GM12878 (cell line): ENCODE measurements around the gene FRMD8. TPM values are rescaled to one million over a fixed set of nuclear protein-coding genes. Genes with fewer than 3 reads are reported as not detected.

Source experiments
- ATF7 ChIP-seq: fragments of 450-650 bp; IDR thresholded peaks from 2 replicates; pipeline ENCODE4 v1.6.1; 2016; ENCODE audit warnings: low read depth, mild to moderate bottlenecking
- BCL11A ChIP-seq: IDR thresholded peaks from 2 replicates; pipeline ENCODE4 v1.6.1; 2011; ENCODE audit warnings: low read depth, low read length
- CBFB ChIP-seq: IDR thresholded peaks from 2 replicates; pipeline ENCODE4 v1.6.1; 2016; ENCODE audit warnings: antibody characterized with exemption, low read depth
- CBX3 ChIP-seq: fragments of 200-600 bp; sonication (generic); IDR thresholded peaks from 2 replicates; pipeline ENCODE4 v1.6.1; 2016; ENCODE audit warnings: low read depth, borderline replicate concordance
- CBX5 ChIP-seq: sonication (generic); IDR thresholded peaks from 2 replicates; pipeline ENCODE4 v1.6.1; 2016; ENCODE audit warnings: low read depth, moderate library complexity, mild to moderate bottlenecking, inconsistent platforms
- CHD1 ChIP-seq: IDR thresholded peaks from 2 replicates; pipeline ENCODE4 v1.6.1; 2012; ENCODE audit warnings: low read depth, low read length, improper control_type of control experiment
- CREM ChIP-seq: IDR thresholded peaks from 2 replicates; pipeline ENCODE4 v1.6.1; 2014; ENCODE audit warnings: antibody characterized with exemption, low read depth
- EGR1 ChIP-seq, 2 experiments: IDR thresholded peaks; 1 replicate in 1 of 2; 2 replicates in 1 of 2; pipeline ENCODE4 v1.6.1; 2011 to 2012; ENCODE audit warnings: low read depth in 2 of 2, low read length in 2 of 2, borderline replicate concordance in 1 of 2, mild to moderate bottlenecking in 1 of 2, moderate library complexity in 1 of 2
- EZH2 ChIP-seq: IDR thresholded peaks from 2 replicates; pipeline ENCODE4 v1.6.1; 2012; ENCODE audit warnings: low read depth, mild to moderate bottlenecking, control low read depth, inconsistent platforms, low read length, borderline replicate concordance; ENCODE audit not compliant: control insufficient read depth
- IKZF1 ChIP-seq: fragments of 450-650 bp; conservative IDR thresholded peaks from 2 replicates; pipeline ENCODE4 v1.6.1; 2017; ENCODE audit warnings: antibody characterized with exemption, mild to moderate bottlenecking
- IRF4 ChIP-seq: IDR thresholded peaks from 2 replicates; pipeline ENCODE4 v1.6.1; 2011; ENCODE audit warnings: low read depth, low read length
- NFXL1 ChIP-seq: fragments of 450-650 bp; IDR thresholded peaks from 2 replicates; pipeline ENCODE4 v1.6.1; 2017; ENCODE audit warnings: antibody characterized with exemption, mild to moderate bottlenecking, borderline replicate concordance
- POU2F2 ChIP-seq: IDR thresholded peaks from 3 replicates; pipeline ENCODE4 v1.6.1; 2011; ENCODE audit warnings: low read depth, mild to moderate bottlenecking, low read length, borderline replicate concordance
- RUNX3 ChIP-seq: IDR thresholded peaks from 2 replicates; pipeline ENCODE4 v1.6.1; 2012; ENCODE audit warnings: low read length, inconsistent platforms
- SMAD5 ChIP-seq: IDR thresholded peaks from 2 replicates; pipeline ENCODE4 v1.6.1; 2016; ENCODE audit warnings: antibody characterized with exemption, low read depth
- SP1 ChIP-seq: IDR thresholded peaks from one replicate; pipeline ENCODE4 v1.6.1; 2011; ENCODE audit warnings: low read depth, low read length
- STAT3 ChIP-seq: IDR thresholded peaks from 2 replicates; pipeline ENCODE4 v1.6.1; 2011; ENCODE audit warnings: low read depth, low read length, improper control_type of control experiment
- TARDBP ChIP-seq: IDR thresholded peaks from 2 replicates; pipeline ENCODE4 v1.6.1; 2016; ENCODE audit warnings: borderline replicate concordance
- TCF3 ChIP-seq: IDR thresholded peaks from 2 replicates; pipeline ENCODE4 v1.6.1; 2012; ENCODE audit warnings: low read depth, mild to moderate bottlenecking, low read length, borderline replicate concordance; ENCODE audit not compliant: insufficient read depth
- ZZZ3 ChIP-seq: IDR thresholded peaks from 2 replicates; pipeline ENCODE4 v1.6.1; 2011; ENCODE audit warnings: low read depth; ENCODE audit not compliant: control insufficient read depth, insufficient read length
- polyA plus RNA-seq, 11 experiments: library from polyadenylated mRNA; depleted of rRNA in 4 of 11; unstranded in 6 of 11; stranded (reverse) in 5 of 11; fragments of >200 nt; fragmentation: Nextera tagmentation in 4 of 11; fragmentation: Illumina TruSeq in 1 of 11; extraction: Ambion mirVana in 4 of 11; extraction: Trizol in 1 of 11; gene quantifications; 1 replicate in 1 of 11; 2 replicates in 10 of 11; pipeline versions ENCODE4 v1.2.1 to v1.2.3, GENCODE V29; 2011 to 2016; ENCODE audit warnings: inconsistent platforms in 2 of 11, missing spikeins in 2 of 11, low read depth in 1 of 11
- total RNA-seq, 4 experiments: library from RNA; depleted of rRNA in 3 of 4; stranded (reverse); fragments of >200 nt in 3 of 4; fragmentation: Illumina TruSeq in 1 of 4; extraction: Trizol in 1 of 4; gene quantifications; 2 replicates each; pipeline versions ENCODE4 v1.2.1 to v1.2.3, GENCODE V29; 2013 to 2021
- TF ChIP-seq, protein P1 (sequence below): IDR thresholded peaks from 2 replicates; pipeline ENCODE4 v1.6.1; 2011; ENCODE audit warnings: low read depth, mild to moderate bottlenecking, low read length, moderate library complexity, borderline replicate concordance; ENCODE audit errors: extremely low read depth
- TF ChIP-seq, protein P2 (sequence below): fragments of 450-650 bp; formaldehyde crosslinking; IDR thresholded peaks from 2 replicates; pipeline ENCODE4 v1.4.0; 2022; ENCODE audit warnings: mild to moderate bottlenecking, moderate library complexity
- TF ChIP-seq, protein P3 (sequence below): fragments of 450-650 bp; IDR thresholded peaks from 2 replicates; pipeline ENCODE4 v1.6.1; 2017; ENCODE audit warnings: borderline replicate concordance
- TF ChIP-seq, protein P4 (sequence below): fragments of 450-650 bp; IDR thresholded peaks from 2 replicates; pipeline ENCODE4 v1.6.1; 2017; ENCODE audit warnings: mild to moderate bottlenecking, moderate library complexity

The FRMD8 gene
- total and polyA plus RNA-seq, 10 of the 15 experiments (the other 5 are each of a cell fraction or from before 2014, with no cell fraction given), result 8.3 to 69.4 (median 28.0) TPM

DNA sequence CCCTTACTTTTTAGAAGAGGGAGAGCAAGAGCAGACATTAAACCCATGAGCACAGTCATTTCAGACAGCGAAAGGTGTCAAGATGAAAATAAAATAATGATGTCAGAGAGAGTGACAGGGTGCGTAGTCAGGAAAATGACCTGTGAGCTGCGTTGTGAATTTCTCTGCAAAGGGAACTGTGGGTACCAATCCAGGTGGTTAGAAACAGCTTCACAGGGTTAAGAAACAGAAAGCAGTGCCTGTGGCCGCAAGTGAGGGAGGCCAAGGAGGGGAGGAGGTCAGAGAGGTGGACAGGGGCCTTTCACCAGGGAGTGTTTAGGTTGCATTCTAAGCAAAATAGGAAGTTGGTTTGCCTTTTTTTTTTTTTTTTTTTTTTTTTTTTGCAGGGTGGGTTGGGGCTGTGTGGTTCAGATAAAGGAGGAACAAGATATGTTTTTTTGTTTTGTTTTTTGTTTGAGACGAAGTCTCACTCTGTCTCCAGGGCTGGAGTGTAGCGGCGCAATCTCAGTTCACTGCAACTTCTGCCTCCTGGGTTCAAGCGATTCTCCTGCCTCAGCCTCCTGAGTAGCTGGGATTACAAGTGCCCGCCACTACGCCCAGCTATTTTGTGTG lies 24.0 kb upstream of the FRMD8 start (continued):
- peak; percentile 95 for TF ChIP-seq ATF7
- TF ChIP-seq CBX3, result no peak
- TF ChIP-seq NFXL1, result no peak
- no peak for TF ChIP-seq TCF3
- peak; percentile 27; the same call in 1 of the 3 replicates for TF ChIP-seq POU2F2
- TF ChIP-seq, protein P1, sequence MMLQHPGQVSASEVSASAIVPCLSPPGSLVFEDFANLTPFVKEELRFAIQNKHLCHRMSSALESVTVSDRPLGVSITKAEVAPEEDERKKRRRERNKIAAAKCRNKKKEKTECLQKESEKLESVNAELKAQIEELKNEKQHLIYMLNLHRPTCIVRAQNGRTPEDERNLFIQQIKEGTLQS, result no peak
- TF ChIP-seq CBX5, result no peak
- TF ChIP-seq CHD1, result no peak
- TF ChIP-seq, protein P2, sequence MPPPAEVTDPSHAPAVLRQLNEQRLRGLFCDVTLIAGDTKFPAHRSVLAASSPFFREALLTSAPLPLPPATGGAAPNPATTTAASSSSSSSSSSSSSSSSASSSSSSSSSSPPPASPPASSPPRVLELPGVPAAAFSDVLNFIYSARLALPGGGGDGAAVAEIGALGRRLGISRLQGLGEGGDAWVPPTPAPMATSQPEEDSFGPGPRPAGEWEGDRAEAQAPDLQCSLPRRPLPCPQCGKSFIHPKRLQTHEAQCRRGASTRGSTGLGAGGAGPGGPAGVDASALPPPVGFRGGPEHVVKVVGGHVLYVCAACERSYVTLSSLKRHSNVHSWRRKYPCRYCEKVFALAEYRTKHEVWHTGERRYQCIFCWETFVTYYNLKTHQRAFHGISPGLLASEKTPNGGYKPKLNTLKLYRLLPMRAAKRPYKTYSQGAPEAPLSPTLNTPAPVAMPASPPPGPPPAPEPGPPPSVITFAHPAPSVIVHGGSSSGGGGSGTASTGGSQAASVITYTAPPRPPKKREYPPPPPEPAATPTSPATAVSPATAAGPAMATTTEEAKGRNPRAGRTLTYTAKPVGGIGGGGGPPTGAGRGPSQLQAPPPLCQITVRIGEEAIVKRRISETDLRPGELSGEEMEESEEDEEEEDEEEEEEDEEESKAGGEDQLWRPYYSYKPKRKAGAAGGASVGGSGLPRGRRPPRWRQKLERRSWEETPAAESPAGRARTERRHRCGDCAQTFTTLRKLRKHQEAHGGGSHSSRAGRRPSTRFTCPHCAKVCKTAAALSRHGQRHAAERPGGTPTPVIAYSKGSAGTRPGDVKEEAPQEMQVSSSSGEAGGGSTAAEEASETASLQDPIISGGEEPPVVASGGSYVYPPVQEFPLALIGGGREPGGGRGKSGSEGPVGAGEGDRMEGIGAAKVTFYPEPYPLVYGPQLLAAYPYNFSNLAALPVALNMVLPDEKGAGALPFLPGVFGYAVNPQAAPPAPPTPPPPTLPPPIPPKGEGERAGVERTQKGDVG, result no peak
- TF ChIP-seq TARDBP, result no peak
- TF ChIP-seq SMAD5, result no peak
- peak; percentile 78 for TF ChIP-seq RUNX3
- TF ChIP-seq ZZZ3, result no peak
- no peak; the same call in 1 of the 2 replicates for TF ChIP-seq BCL11A
- TF ChIP-seq SP1, result peak; percentile 13
- peak; percentile 92 for TF ChIP-seq CREM
- TF ChIP-seq EGR1 (IDR thresholded peaks at IDR 0.05; ENCODE audit: borderline replicate concordance in 1 of 2, low read depth in 2 of 2, low read length in 2 of 2), result no peak
- peak; percentile 73 for TF ChIP-seq IRF4
- no peak for TF ChIP-seq CBFB
- TF ChIP-seq STAT3, result no peak
- TF ChIP-seq, protein P3, sequence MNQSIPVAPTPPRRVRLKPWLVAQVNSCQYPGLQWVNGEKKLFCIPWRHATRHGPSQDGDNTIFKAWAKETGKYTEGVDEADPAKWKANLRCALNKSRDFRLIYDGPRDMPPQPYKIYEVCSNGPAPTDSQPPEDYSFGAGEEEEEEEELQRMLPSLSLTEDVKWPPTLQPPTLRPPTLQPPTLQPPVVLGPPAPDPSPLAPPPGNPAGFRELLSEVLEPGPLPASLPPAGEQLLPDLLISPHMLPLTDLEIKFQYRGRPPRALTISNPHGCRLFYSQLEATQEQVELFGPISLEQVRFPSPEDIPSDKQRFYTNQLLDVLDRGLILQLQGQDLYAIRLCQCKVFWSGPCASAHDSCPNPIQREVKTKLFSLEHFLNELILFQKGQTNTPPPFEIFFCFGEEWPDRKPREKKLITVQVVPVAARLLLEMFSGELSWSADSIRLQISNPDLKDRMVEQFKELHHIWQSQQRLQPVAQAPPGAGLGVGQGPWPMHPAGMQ, result no peak
- TF ChIP-seq, protein P4, sequence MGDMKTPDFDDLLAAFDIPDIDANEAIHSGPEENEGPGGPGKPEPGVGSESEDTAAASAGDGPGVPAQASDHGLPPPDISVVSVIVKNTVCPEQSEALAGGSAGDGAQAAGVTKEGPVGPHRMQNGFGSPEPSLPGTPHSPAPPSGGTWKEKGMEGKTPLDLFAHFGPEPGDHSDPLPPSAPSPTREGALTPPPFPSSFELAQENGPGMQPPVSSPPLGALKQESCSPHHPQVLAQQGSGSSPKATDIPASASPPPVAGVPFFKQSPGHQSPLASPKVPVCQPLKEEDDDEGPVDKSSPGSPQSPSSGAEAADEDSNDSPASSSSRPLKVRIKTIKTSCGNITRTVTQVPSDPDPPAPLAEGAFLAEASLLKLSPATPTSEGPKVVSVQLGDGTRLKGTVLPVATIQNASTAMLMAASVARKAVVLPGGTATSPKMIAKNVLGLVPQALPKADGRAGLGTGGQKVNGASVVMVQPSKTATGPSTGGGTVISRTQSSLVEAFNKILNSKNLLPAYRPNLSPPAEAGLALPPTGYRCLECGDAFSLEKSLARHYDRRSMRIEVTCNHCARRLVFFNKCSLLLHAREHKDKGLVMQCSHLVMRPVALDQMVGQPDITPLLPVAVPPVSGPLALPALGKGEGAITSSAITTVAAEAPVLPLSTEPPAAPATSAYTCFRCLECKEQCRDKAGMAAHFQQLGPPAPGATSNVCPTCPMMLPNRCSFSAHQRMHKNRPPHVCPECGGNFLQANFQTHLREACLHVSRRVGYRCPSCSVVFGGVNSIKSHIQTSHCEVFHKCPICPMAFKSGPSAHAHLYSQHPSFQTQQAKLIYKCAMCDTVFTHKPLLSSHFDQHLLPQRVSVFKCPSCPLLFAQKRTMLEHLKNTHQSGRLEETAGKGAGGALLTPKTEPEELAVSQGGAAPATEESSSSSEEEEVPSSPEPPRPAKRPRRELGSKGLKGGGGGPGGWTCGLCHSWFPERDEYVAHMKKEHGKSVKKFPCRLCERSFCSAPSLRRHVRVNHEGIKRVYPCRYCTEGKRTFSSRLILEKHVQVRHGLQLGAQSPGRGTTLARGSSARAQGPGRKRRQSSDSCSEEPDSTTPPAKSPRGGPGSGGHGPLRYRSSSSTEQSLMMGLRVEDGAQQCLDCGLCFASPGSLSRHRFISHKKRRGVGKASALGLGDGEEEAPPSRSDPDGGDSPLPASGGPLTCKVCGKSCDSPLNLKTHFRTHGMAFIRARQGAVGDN, result no peak; the same call in 1 of the 2 replicates
- no peak for TF ChIP-seq EZH2
- TF ChIP-seq IKZF1, result peak; percentile 72
